ENCODE measurements around the gene RRAS2.
"Not testable (repeated sequence)": the region's sequence is repeated elsewhere in the genome, so short reads cannot be mapped to it uniquely, and the experiment has no call there.

RRAS2 gene

DNA sequence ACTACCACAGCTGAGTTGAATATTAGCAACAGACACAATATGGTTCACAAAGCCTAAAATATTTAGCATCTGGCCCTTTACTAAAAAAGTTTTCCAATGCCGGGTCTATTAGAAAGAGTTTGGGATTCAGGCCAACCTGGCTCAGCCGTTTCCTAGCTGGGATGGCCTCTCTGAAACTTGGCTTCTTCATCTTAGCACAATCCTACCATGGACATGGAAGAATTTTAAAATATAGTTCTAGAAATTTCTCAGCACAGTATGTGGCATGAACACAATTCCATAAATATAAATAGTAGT lies 103.8 kb downstream of the RRAS2 start:
- no peak for DNase-seq (ENCODE audit: low spot score)

- no peak for DNase-seq (ENCODE audit: low spot score)
Observed at GRCh38 chr11:14254533-14255237, 104.3 kb downstream of the RRAS2 start.

DNA sequence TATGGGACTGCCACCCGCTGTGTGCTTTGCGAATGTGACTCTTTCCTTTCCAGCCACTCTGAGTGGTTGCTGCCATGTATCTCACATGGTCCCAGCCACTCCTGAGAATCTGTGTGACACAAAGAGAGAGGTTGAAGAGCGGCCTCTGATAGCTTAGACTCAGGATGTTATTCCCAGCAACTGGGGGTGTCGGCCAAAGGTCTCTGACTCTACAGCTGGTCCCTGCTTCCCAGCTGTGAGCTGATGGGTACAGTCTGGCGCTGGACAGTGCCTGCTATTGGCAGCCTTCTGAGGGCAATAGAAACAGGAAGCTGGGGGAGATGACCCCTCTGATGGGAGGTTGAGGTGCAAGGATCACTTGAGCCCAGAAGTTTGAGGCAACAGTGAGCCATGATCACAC lies 105.1 kb downstream of the RRAS2 start:
- no peak for DNase-seq (ENCODE audit: low spot score)

- DNase-seq (ENCODE audit: low spot score): no peak
Observed at GRCh38 chr11:14253421-14253820, 105.6 kb downstream of the RRAS2 start.

DNA sequence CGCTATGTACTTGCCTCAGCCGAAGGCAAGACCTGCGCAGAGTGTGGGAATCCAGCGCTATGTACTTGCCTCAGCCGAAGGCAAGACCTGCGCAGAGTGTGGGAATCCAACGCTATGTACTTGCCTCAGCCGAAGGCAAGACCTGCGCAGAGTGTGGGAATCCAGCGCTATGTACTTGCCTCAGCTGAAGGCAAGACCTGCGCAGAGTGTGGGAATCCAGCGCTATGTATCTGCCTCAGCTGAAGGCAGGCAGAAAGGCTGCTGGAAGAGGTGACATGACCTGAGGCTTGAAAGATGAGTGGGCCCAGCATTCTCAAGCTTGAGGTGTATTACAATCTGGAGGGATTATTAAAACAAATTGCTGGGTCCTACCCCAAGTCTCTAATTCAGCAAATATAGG lies 106.5 kb downstream of the RRAS2 start:
- DNase-seq (ENCODE audit: low spot score): not testable (repeated sequence)

GRCh38 chr11:14251754-14252153 lies 107.2 kb downstream of the RRAS2 start:
- no peak for DNase-seq (ENCODE audit: low spot score)

DNA sequence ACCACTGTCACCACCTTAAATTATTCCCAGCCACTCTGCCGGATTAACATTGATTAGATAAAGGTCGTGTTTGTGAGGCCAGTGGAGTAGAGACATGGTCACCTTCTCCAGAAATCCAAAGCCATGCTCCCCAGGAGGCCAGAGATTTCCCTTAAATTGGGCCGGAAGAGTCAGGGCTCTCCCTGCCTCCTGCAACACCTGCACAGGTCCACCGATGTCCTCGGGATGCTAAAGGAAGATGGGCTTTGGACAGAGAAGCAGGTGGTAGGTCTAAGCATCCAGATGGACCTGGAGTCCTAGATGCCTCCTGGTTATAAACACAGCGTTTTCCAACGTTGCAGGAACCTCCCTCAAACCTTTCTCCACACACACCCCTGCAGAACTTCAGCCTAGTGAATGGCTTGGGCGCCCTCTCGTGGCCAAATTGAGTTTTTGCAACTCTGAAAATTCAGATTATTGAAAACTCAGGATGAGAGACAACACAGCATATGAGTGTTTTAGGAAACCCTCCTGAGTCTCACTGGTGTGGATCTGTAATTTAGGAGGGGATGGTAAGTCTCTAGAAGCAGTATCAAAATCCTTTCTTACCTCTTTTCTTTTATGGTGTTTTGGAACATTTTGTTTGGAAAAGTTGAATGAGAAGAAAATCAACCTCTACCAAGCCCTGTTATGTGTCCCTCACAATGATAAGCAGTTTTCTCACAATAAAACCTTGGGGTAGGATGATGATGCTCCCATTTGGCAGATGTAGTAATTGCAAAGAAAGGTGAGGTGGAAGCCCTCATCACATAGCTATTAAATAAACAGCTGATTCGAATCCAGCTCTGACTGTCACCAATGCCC lies 109.6 kb downstream of the RRAS2 start:
- DNase-seq (ENCODE audit: low spot score): peak; percentile 70

GRCh38 chr11:14248580-14248981 lies 110.4 kb downstream of the RRAS2 start:
- no peak for DNase-seq (ENCODE audit: low spot score)

DNA sequence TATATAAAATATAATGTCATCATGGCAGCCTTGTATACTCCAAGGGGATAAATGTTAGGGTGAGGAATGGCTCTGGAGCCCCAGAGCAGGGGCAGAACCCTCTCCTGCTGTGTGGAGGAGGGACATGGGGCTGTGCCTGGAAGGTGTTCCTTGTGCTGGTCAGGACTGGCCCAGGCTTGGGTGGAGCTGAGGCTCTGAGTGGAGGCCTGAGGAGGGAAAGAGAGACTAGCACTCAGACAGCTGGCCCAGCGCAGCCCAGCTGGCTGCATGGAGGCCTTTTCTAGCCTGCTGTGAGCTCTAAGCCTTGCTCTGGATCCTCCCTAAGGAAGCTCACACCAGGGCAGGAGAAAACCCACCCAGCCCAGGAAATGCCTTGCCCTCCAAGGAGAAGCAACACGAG lies 113.5 kb downstream of the RRAS2 start:
- DNase-seq (ENCODE audit: low spot score): no peak

- DNase-seq (ENCODE audit: low spot score): no peak
Observed at GRCh38 chr11:14244926-14245325, 114.1 kb downstream of the RRAS2 start.

DNA sequence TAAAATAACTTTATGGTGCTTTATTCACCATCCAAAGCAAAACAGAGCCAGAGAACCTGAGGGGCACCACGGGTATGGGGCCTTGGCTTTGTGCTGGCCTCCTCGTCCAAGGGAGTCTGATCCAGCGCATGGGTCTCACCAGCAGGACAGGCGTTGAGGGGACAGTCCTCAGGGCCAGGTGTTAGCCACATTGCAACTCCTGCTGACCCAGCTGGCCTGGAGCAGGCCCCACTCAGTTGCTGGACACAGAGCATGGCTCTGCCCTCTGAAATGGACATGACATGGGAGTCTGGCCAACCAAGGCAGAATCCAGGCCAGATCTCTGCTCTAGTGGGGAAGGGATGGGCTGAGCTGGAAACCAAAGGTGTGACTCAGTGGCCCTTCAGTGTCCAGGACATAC lies 116.2 kb downstream of the RRAS2 start:
- DNase-seq (ENCODE audit: low spot score): no peak

DNA sequence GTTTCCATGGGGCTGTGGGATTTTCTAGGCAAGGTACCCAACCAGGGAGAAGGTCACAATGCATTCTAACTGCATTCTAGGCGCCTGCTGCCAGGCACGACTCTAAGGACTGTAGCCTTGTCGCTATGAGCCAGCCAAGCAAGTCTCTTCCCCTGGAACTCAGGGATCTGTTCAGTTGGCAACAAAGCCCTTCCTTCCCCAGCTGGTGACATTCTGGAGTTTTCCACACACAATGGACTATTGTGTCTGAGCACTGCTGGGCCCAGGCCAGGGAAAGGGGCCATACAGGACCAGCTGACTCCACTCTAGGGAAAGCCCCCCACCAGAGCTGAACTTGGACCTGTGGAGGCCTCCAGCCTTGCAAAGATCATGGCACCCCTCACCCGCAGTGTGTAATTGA lies 116.8 kb downstream of the RRAS2 start:
- no peak for DNase-seq (ENCODE audit: low spot score)

DNA sequence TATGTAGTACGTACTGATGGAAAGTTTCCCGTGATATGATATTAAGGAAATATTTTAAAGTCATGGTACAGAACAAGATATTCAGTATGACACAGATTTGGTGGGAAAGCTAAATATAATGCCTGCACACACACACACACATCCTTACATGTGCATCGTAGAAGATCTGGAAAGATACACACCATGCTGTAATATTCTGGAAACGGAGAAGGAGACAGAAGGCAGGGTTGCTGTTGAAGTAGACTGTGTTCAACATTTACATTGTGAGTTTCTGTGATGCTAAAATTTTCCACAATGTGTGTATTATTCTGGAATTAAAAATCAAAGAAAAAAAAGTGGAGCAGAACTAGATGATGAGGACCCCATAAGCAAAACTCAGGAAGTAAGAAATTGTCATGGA lies 118.0 kb downstream of the RRAS2 start:
- DNase-seq (ENCODE audit: low spot score): no peak

- no peak for DNase-seq (ENCODE audit: low spot score)
Observed at GRCh38 chr11:14240221-14240620, 118.8 kb downstream of the RRAS2 start.

DNA sequence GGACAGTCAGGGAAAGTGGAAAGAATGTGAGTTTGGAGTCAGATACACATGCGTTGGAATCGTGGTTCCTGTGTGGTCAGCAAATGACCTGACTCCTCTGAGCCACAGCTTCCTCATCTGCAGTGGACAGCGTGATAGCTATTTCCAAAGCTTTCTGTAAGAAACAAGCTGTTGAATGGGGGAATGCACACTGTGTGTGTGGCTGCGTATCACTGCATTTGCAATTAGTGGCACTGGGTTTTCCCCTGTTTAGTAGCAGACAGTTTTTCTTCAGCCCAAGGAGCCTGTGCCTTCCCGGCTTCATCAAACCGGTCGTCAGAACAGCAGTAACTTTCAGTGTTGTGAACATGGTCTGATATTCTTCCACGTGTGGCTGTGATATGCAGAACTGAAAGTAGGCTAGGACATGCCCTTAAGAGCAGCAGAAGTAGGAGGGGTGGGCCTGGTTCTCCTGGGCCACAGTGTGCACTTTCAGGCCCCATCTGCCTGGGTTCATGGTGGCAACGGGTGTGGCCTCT lies 121.5 kb downstream of the RRAS2 start:
- no peak for DNase-seq (ENCODE audit: low spot score)

- no peak for DNase-seq (ENCODE audit: low spot score)
Observed at GRCh38 chr11:14235701-14236100, 123.3 kb downstream of the RRAS2 start.

GRCh38 chr11:14234446-14234845 lies 124.5 kb downstream of the RRAS2 start:
- DNase-seq (ENCODE audit: low spot score): no peak

DNA sequence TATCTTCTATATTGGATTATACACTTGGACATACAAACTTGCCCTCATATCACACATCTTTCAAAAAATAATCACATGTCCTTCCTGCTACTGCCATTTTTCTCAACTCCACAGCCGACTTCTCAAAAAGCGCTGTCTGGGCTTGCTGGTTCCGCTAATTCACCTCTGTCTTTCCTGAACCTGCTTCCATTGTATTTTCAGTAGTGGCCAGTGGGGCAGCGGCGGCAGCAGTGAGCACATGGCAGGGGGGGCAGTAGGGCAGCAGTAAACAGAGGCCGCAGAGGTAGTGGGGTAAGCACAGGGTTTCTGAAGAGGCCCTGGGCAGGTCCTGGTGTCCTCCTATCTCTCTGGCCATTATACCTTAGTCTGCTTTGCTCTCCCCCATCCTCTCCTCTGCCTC lies 126.3 kb downstream of the RRAS2 start:
- DNase-seq (ENCODE audit: low spot score): no peak

DNA sequence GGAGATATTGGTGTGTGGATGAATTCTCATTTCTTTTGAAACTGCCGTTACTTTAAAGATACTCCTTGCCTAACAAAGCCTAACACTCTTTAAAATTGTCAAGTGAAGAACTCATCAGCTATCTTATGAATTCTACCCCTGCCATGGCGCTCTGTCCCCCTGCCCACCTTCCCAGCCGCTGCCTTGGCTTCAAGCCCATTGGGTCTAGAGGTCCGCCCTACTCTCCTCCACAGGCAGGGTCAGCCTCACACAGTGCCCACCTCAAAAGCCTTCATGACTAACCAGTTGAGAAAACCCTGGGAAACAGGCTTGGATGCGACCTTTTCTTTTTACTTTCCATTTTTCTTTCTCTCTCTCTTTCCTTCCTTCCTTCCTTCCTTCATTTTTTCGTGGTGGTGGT lies 128.6 kb downstream of the RRAS2 start:
- no peak for DNase-seq (ENCODE audit: low spot score)

DNA sequence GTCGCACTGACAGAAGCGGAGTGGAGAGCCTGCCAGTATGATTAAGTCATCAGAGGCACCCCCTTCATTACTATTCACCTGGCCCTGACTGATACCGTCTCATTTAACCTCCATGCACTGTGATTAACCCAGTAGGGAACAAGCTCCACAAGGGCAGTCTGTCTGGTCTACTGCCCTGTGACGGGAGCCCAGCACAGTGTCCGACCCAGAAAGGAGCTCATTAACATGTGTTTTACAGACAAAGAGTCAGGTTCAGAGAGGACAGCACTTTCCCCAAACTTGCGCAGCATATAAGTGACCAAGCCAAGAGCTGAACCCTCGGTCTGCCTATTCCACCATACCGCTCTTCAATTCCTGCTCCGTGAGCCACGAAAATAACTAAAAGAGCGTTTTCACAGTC lies 129.5 kb downstream of the RRAS2 start:
- no peak for DNase-seq (ENCODE audit: low spot score)

DNA sequence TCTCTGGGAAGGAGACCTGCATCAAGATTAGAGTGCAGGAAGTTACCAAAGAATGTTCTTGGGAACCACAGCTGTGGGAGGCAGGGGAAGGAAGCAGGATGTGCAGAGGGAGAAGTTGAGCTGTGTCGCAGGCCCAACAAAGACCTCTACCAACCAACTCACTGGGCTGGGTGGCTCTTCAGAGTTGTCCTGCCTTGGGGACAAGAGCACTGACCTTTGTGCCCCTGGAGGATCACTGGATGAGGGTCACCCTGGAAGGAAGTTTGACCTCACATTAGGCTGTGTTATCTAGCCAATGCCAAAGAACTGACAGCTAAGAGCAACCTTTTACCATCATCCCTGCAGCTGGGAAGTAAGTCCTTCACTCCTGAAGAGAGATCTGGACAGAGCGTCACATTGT lies 130.6 kb downstream of the RRAS2 start:
- no peak for DNase-seq (ENCODE audit: low spot score)

All from GM03348 (cell line).